Esophagus muscularis mucosa (tissue), 4 donors: ENCODE results near the gene PHLPP1. TPM values are rescaled to one million over a fixed set of nuclear protein-coding genes. Genes with fewer than 3 reads are reported as not detected.

ENCODE experiments used
- DNase-seq: peaks from one replicate; pipeline ENCODE4 v3.0.0-alpha.2; 2017; ENCODE audit errors: extremely low spot score
- H3K27ac ChIP-seq, 4 donors: fragments of 200-600 bp; sonication (generic); replicated peaks in 1 of 4; 1 replicate in 3 of 4; 2 replicates in 1 of 4; pipeline ENCODE4 v1.5.1; 2016 to 2019; ENCODE audit warnings: mild to moderate bottlenecking in 1 of 4
- H3K27me3 ChIP-seq, 4 donors: fragments of 200-600 bp; sonication (generic); one replicate each; pipeline versions ENCODE4 v1.5.1 to v1.6.0; 2016 to 2019
- H3K36me3 ChIP-seq, 4 donors: fragments of 200-600 bp; sonication (generic); one replicate each; pipeline ENCODE4 v1.5.1; 2016 to 2019
- H3K4me1 ChIP-seq, 4 donors: fragments of 200-600 bp; sonication (generic); one replicate each; pipeline ENCODE4 v1.5.1; 2016 to 2019
- H3K4me3 ChIP-seq, 4 donors: fragments of 200-600 bp; sonication (generic); 1 replicate in 2 of 4; 2 replicates in 2 of 4; pipeline ENCODE4 v1.5.1; 2016 to 2019; ENCODE audit warnings: mild to moderate bottlenecking in 4 of 4, moderate library complexity in 1 of 4
- H3K9me3 ChIP-seq, 4 donors: fragments of 200-600 bp; sonication (generic); 1 replicate in 3 of 4; 2 replicates in 1 of 4; pipeline ENCODE4 v1.5.1; 2016 to 2019
- CTCF ChIP-seq, 3 experiments: fragments of 200-600 bp in 2 of 3; fragments of 450-650 bp in 1 of 3; sonication (generic) in 2 of 3; IDR thresholded peaks; one replicate each; pipeline ENCODE4 v1.5.1; 2017 to 2019; ENCODE audit warnings: antibody characterized with exemption in 3 of 3, mild to moderate bottlenecking in 2 of 3, moderate library complexity in 1 of 3
- EP300 ChIP-seq: sonication (generic); formaldehyde crosslinking; IDR thresholded peaks from one replicate; pipeline ENCODE4 v1.6.1; 2017; ENCODE audit warnings: antibody characterized with exemption
- POLR2A ChIP-seq: fragments of 450-650 bp; IDR thresholded peaks from one replicate; pipeline ENCODE4 v1.6.1; 2017; ENCODE audit warnings: antibody characterized with exemption, moderate library complexity, mild to moderate bottlenecking, low read depth
- POLR2AphosphoS5 ChIP-seq, 2 donors: sonication (generic); formaldehyde crosslinking; IDR thresholded peaks; one replicate each; pipeline ENCODE4 v1.6.1; 2017; ENCODE audit warnings: antibody characterized with exemption in 2 of 2
- WGBS: methylation state at CpG from one replicate; pipeline ENCODE4 v1.1.5; 2018; 5-methylcytosine and 5-hydroxymethylcytosine counted together
- intact Hi-C: fragments of 100-400 bp; cut with DNase I; formaldehyde crosslinking; loops from one replicate; pipeline ENCODE4 v1.15.1; 2023
- total RNA-seq, 4 donors: library from RNA; depleted of rRNA; stranded (reverse); fragments of >200 nt; gene quantifications; one replicate each; pipeline versions ENCODE4 v1.1.0 to v1.2.1, GENCODE V29; 2016

PHLPP1 gene
- total RNA-seq, 4 donors from 2014 or later, result 11.6 to 23.0 (median 17.3) TPM

- Histone ChIP-seq H3K4me1 (peaks cover 0 to 3% (median 0%) of the 10 kb centered on the region in 4 donors), H3K36me3 (no peaks in the 10 kb centered on the region), H3K27ac (no peak overlapping the region), H3K9me3 (no peaks in the 10 kb centered on the region), H3K4me3 (no peak overlapping the region), H3K27me3 (no peaks in the 10 kb centered on the region)
- intact Hi-C loops, result no loop called here
- 90% methylated on average over 2 of the region's 2 CpGs for WGBS
- no peak for TF ChIP-seq POLR2AphosphoS5 (IDR thresholded peaks at IDR 0.05)
- TF ChIP-seq EP300, result no peak
- no peak for TF ChIP-seq POLR2A
- no peak for TF ChIP-seq CTCF (IDR thresholded peaks at IDR 0.05)
- no peak for DNase-seq
These were observed 124.8 kb downstream of the PHLPP1 start for GRCh38 chr18:62839874-62840713.

GRCh38 chr18:62841405-62841804 lies 126.1 kb downstream of the PHLPP1 start:
- WGBS, result 93% methylated on average over 1 of the region's 1 CpG
- Histone ChIP-seq H3K4me1 (peaks cover 0 to 4% (median 0%) of the 10 kb centered on the region in 4 donors), H3K4me3 (no peak overlapping the region), H3K27ac (no peak overlapping the region), H3K36me3 (no peaks in the 10 kb centered on the region), H3K27me3 (no peaks in the 10 kb centered on the region), H3K9me3 (no peaks in the 10 kb centered on the region)
- intact Hi-C loops, result no loop called here
- no peak for DNase-seq
- TF ChIP-seq POLR2A, result no peak
- no peak for TF ChIP-seq CTCF (IDR thresholded peaks at IDR 0.05)
- TF ChIP-seq POLR2AphosphoS5 (IDR thresholded peaks at IDR 0.05), result no peak
- no peak for TF ChIP-seq EP300

- WGBS, result 96% methylated on average over 1 of the region's 1 CpG
- intact Hi-C loops, result no loop called here
- H3K36me3 ChIP-seq, result no peaks in the 10 kb centered on the region
- H3K4me1 ChIP-seq, result peaks cover 0 to 4% (median 0%) of the 10 kb centered on the region in 4 donors
- DNase-seq, result no peak
- H3K27ac ChIP-seq, result no peak overlapping the region
- no peaks in the 10 kb centered on the region for H3K9me3 ChIP-seq
- H3K4me3 ChIP-seq, result no peak overlapping the region
- H3K27me3 ChIP-seq, result no peaks in the 10 kb centered on the region
- TF ChIP-seq POLR2AphosphoS5 (IDR thresholded peaks at IDR 0.05), result no peak
- TF ChIP-seq CTCF (IDR thresholded peaks at IDR 0.05), result no peak
- no peak for TF ChIP-seq EP300
- TF ChIP-seq POLR2A, result no peak
These were observed 127.6 kb downstream of the PHLPP1 start for GRCh38 chr18:62842898-62843297.

- Histone ChIP-seq H3K4me1 (peaks cover 0 to 4% (median 0%) of the 10 kb centered on the region in 4 donors), H3K36me3 (no peaks in the 10 kb centered on the region), H3K9me3 (no peaks in the 10 kb centered on the region), H3K27me3 (no peaks in the 10 kb centered on the region), H3K4me3 (no peak overlapping the region), H3K27ac (no peak overlapping the region)
- no peak for DNase-seq
- intact Hi-C loops, result no loop called here
- TF ChIP-seq CTCF (IDR thresholded peaks at IDR 0.05) (no peak), EP300 (no peak)
- WGBS, result 95% methylated on average over 6 of the region's 7 CpGs
These were observed 129.7 kb downstream of the PHLPP1 start for GRCh38 chr18:62844850-62845643.
